DLD1 (cell line): ENCODE measurements around the gene ZNF586.
"Not testable (repeated sequence)": the region's sequence is repeated elsewhere in the genome, so short reads cannot be mapped to it uniquely, and the experiment has no call there.

ENCODE experiments used
- in situ Hi-C: cut with HindIII; loops from 2 replicates; pipeline ENCODE4 v1.10.0; 2017; ENCODE audit warnings: low sequenced_read_pairs

The ZNF586 gene

DNA sequence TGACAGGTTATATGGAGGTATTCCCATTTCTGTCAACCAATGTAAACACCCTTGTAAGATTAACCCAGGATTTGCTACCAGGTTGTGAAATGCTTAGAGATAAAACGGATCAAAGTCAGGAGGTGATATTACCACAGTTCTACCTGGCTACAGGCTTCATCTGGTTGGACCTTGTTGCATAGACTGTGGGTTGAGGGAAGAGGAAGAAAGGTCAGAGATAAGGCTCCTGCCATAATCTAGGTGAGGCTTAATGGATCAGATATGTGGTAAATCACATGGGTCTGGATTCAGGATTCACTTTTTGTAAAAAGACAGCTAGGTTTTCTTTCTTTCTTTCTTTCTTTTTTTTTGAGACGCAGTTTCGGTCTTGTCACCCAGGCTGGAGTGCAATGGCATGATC, 52.0 kb downstream of the ZNF586 start:
- in situ Hi-C loops: not testable (repeated sequence)

- in situ Hi-C loops: not testable (repeated sequence)
These were observed 53.7 kb downstream of the ZNF586 start for GRCh38 chr19:57823155-57823554.

- in situ Hi-C loops: not testable (repeated sequence)
These were observed 54.1 kb downstream of the ZNF586 start for GRCh38 chr19:57823608-57824007.

- in situ Hi-C loops: no loop called here
These were observed 56.0 kb downstream of the ZNF586 start for GRCh38 chr19:57825511-57825910.

DNA sequence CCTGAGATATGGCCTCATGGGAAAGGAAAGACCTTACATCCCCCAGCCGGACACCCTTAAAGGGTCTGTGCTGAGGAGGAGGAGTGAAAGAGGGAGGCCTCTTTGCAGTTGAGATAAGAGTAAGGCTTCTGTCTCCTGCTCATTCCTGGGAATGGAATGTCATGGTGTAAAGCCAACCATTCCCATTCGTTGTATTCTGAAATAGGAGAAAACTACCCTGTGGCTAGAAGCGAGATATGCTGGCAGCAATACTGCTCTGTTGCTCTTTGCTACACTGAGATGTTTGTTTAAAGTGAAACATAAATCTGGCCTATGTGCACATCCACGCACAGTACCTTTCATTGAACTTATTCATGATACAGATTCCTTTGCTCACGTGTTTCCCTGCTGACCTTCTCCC, 59.8 kb downstream of the ZNF586 start:
- in situ Hi-C loops: no loop called here

DNA sequence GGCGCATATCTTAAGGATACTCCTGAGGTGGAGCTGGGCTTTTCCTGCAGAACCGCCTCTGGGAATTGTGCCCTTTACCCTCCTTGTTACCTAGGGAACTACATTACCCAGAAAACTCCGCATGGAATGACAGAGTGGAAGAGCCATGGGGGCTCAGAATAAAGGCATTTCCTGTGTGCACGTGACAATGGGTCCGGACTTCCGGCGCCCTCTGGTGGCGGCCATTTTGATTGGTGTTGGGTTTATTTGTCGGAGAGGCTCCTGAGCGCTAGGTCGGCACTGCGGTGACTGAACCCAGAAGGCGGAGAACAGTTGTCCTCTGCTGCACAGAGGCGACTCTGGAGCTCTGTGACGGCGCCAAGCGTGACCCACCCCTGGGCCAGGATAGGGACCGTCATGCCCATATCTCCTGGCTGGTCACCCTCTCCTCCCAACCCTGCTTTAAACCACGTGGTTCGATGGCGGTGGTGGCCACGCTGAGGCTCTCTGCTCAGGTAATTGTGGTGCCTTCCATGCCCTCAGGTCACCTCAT, 60.7 kb downstream of the ZNF586 start, which contains the start of gene ZNF587B:
Gene ZNF587B, plus strand, starts transcription at position 229 of the 532 bp plus-strand sequence. Its CDS starts 230 bp downstream, at position 459.
- in situ Hi-C loops: no loop called here
